H54 (cell line): ENCODE results near the gene HAPLN3.

ENCODE experiments used
- DNase-seq: peaks from one replicate; pipeline ENCODE4 v3.0.0; 2011; ENCODE audit warnings: low spot score, mixed read lengths; ENCODE audit not compliant: insufficient read length
- FAIRE-seq: peaks from 3 replicates; lab custom pipeline; 2011; peaks lifted over from hg19 to GRCh38; lab: Jason Lieb, UNC
- POLR2A ChIP-seq: IDR thresholded peaks from 2 replicates; pipeline ENCODE4 v1.6.1; 2011; ENCODE audit warnings: low read depth, mild to moderate bottlenecking, low read length

HAPLN3 gene

DNA sequence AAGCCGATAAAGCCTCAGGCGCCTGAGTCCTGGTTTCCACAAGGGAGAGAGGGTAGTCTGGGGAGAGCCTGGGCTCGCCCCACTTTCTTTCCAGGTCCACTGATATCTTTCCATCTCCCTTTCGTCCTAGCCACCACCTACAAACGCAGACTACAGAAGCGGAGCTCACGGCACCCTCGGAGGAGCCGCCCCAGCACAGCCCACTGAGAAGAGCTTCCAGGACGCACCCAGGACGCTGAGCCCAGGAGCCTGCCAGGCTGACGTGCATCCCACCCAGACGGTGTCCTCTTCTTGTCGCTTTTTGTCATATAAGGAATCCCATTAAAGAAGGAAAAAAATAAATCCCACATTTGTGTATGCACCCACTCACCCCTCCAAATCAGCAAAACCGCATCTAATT, 21.1 kb downstream of the HAPLN3 start:
- DNase-seq (no peak), FAIRE-seq (no peak)
- no peak for TF ChIP-seq POLR2A

DNA sequence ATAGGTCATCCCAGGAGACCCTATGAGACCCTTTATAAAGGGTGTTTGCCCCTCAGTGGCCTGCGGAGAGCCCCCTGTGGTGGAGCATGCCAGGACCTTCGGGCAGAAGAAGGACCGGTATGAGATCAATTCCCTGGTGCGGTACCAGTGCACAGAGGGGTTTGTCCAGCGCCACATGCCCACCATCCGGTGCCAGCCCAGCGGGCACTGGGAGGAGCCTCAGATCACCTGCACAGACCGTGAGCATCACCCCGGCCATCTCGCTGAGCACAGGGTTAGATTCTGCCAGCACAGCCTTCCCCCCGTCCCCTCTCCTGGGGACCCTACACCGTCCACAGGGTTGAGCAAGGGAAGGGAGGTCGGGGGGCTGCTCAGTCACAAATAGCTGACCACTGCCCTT, 21.6 kb downstream of the HAPLN3 start:
- DNase-seq, result no peak
- no peak for TF ChIP-seq POLR2A
- no peak for FAIRE-seq

DNA sequence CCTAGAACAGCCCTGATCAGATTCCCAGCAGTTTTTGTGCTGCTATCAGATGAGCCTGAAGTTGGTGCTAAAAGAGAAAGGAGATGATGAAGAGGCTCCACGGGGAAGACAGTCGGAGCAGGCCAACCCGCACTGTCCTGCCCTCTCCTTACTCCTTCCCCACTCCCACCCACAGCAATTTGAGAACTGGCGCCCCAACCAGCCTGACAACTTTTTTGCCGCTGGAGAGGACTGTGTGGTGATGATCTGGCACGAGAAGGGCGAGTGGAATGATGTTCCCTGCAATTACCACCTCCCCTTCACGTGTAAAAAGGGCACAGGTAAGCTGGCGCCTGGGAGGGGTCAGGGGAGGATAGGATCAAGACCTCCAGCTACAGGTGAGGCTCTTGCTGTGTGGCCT, 22.6 kb downstream of the HAPLN3 start:
- FAIRE-seq, result no peak
- no peak for DNase-seq
- TF ChIP-seq POLR2A, result no peak

DNA sequence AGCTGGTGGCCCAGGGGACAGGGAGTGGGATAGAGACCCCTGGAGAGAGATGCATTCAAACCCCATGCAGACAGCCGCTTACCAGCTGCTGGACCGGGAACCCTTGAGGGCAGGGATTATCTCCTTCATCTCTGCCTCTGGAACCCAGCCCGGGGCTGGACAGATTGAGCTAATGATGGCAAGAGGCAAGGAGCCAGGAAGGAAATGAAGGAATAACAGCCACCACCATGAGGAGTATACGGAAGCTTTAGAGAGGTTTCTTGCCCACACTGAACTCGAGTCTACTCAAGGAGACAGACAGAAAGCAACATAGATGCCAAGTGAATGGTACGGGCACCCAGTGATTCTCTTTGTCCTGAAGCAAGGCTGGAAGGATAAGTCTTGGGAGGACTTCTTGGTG, 23.2 kb downstream of the HAPLN3 start:
- no peak for TF ChIP-seq POLR2A
- FAIRE-seq (no peak), DNase-seq (no peak)

DNA sequence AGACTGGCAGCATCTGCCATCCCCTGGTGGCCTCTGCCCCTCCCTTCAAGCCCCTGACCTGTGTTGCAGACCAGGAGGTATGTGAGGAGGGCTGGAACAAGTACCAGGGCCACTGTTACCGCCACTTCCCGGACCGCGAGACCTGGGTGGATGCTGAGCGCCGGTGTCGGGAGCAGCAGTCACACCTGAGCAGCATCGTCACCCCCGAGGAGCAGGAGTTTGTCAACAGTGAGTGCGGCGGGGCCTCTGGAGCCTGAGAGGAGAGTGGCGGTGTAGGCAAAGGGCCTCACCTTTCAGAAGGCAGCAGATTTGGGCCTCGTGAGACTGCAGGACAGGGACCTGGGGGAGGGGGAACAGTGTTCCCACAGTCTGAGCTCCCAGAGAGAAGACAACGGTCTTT, 24.0 kb downstream of the HAPLN3 start:
- FAIRE-seq, result no peak
- no peak for TF ChIP-seq POLR2A

DNA sequence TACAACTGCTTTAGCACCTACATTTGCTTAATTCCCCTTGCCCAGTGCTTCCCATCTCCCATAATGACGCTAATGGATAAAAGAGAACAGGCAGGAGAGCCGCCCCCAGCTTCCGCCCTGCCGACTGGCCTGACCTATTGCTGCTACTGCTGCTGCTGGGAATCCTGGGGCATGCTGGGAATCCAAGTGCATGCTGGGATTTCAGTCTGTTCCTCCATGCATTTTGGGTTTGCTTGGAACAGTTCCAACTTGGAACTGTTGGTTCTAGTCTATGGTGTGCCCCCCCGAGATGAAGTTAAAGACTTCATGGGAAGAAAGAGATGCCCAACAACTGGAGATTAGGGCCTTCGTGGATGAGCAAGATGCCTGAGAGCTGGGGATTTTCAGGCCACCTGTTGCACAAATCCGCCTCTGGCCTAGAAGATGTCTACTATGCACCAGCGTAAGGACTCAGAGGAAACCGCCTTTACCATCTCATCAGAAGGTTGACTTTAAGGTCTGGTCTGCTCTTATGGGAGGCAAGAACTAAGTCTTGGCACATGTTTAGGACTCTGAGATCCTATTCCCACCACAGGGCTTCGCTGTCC, 29.0 kb downstream of the HAPLN3 start:
- TF ChIP-seq POLR2A, result no peak
- FAIRE-seq, result no peak
- DNase-seq, result no peak

More for the DNA sequence above, 24.0 kb downstream of the HAPLN3 start:
- no peak for DNase-seq

DNA sequence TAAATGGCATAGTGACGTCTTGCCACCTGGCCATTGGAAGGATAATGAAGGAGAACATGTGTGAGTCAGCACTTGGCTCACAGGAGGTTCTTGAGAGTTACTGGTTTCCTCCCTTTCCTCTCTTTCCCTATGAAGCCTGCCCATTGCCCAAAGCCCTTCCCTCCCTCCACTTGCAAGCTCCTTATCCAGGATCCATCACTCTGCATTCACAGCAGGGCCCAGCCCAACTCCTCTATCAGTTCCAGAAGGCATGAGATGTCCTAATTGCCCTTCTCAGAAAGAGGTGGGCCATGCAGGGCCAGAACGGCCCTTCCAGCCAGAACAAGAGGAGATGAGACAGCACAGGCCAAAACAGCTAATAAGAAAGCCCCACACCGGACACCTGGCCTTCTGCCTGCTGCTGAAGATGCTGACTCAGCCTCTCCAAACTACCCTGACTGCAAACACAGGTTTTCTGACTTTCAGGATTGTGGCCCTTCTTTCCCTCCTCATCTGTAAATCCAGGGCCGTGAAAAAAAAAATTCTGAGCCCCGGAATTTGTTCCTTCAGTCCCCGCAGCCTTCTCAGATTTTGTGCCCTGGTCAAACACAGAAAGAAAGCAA, 29.7 kb downstream of the HAPLN3 start:
- DNase-seq (no peak), FAIRE-seq (no peak)
- TF ChIP-seq POLR2A, result no peak

DNA sequence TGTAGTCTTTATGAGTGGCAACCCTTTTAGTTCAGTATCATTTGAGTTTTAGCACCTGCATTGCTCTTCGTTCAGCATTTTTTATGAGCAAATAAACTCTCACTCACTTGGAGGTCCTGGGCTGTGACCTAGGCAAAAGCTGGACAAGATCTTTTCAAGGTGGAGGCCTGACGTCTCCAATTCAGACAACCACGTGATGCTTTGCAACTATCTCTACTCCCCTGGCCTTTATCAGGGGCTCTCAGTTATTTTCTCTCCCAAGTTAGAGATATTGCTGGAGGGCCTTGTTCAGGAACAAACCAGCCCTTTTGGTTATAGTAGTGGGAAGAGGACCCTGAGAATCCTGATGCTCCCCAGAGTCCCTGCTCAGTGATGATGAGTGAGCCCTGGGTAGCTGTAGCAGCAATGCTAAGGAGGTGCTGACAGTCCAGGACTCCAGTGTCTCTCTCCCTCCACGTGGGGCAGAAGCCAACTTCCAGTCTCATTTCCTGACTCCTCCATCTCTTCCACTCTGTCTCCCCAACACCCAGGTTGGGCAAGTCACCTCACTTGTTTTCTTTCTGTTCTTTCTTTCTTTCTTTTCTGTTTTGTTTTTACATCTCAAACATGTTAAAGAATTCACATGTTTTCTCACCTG, 30.4 kb downstream of the HAPLN3 start:
- FAIRE-seq, result no peak
- TF ChIP-seq POLR2A, result no peak
- DNase-seq, result no peak

DNA sequence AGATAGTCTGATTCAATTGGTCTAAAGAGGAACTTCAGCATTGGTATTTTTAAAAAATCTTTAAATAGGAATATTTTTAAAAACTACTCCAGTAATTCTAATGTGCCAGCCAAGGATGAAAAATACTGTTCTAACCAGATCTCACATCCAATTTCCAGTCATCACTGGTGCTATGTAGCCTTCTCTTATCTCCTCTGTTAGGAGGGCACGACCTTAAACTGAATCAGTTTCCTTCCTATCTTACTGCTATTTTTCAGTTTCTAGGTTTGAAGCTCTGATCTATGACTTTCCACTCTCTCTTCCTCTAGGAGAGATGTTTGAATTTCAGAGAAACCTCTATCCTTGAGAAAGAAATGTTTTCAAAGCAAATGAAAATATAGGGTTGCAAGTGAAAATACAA, 31.9 kb downstream of the HAPLN3 start:
- no peak for DNase-seq
- no peak for TF ChIP-seq POLR2A
- FAIRE-seq, result no peak

DNA sequence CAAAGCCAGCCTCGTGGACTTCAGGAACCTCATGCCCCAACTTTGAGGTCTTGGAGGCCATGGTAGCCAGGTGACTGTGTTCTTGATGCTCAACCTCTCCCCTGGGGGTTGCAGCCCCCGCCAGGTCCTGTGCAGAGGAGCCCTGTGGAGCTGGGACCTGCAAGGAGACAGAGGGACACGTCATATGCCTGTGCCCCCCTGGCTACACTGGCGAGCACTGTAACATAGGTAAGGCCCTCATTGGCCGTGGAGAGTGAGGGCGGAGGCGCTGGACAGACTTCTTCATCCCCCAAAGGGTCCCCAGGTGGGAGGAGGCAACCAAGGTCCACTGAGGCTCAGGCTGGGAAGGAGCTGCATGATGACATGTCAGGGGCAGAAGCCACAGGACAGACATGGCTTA, 35.1 kb downstream of the HAPLN3 start:
- DNase-seq (no peak), FAIRE-seq (no peak)
- TF ChIP-seq POLR2A, result no peak

DNA sequence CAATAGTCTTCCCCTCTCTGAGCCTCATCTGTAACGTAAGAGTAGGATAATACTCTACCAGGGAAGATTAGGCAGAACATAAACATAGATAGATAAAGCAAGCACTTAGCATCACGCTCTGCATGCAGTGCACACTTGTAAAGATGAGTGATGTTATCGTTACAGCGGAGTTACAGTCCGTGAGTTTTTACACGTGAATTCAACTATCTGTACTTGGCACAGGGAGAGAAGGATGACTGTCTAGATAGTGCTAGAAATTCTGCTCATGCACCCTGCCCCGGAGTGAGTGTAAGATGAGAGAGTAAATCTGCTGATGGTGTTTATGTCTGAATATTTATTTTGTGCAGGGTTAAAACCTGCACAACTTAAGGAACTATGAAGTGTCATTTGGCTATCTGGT, 35.8 kb downstream of the HAPLN3 start:
- TF ChIP-seq POLR2A, result no peak
- no peak for DNase-seq
- FAIRE-seq, result no peak

DNA sequence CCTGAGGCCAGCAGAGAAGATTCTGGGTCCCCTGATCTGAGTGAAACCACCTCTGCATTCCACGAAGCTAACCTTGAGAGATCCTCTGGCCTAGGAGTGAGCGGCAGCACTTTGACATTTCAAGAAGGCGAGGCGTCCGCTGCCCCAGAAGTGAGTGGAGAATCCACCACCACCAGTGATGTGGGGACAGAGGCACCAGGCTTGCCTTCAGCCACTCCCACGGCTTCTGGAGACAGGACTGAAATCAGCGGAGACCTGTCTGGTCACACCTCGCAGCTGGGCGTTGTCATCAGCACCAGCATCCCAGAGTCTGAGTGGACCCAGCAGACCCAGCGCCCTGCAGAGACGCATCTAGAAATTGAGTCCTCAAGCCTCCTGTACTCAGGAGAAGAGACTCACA, 36.4 kb downstream of the HAPLN3 start:
- TF ChIP-seq POLR2A, result no peak
- DNase-seq, result no peak
- FAIRE-seq, result no peak

DNA sequence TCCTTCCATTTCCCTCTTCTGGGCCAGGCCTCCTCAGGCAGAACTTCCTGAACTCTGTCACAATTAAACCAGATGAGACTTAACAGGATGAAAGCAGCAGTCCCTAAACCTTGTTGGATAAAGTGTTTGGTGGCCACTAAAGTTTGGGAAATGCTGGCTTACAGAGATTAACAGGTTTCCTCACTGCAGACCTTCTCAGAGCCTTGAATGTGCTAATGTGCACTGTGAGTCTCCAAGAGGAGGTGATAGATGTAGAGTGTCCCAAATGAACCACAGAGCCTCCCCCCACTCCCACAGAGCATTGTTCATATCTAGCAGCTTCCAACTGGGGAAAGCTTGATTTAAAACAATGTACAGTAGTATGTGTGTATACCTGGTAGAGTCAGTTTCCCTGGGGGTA, 42.9 kb downstream of the HAPLN3 start:
- TF ChIP-seq POLR2A, result no peak
- DNase-seq (no peak), FAIRE-seq (no peak)

DNA sequence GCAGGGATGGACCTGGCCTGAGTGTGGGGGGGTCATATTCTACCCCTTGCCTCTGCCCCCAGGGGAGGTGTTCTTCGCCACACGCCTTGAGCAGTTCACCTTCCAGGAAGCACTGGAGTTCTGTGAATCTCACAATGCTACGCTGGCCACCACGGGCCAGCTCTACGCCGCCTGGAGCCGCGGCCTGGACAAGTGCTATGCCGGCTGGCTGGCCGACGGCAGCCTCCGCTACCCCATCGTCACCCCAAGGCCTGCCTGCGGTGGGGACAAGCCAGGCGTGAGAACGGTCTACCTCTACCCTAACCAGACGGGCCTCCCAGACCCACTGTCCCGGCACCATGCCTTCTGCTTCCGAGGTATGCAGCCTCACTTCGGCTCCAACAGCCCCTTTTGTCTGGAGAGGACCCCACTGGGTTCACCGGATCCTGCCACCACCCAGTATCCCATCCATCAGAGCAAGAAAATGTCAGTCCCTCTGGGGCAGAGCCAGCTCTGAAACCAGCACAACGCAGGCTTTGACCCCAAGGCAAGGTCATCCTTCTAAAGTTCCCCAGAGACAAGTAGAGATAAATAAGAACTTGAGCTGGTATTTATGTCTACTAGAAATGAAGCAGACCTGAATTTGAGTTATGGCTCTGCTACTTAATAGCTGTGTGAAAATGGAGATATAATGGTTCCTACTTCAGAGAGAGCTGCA, 45.8 kb downstream of the HAPLN3 start:
- no peak for TF ChIP-seq POLR2A
- FAIRE-seq, result no peak
- DNase-seq, result no peak

DNA sequence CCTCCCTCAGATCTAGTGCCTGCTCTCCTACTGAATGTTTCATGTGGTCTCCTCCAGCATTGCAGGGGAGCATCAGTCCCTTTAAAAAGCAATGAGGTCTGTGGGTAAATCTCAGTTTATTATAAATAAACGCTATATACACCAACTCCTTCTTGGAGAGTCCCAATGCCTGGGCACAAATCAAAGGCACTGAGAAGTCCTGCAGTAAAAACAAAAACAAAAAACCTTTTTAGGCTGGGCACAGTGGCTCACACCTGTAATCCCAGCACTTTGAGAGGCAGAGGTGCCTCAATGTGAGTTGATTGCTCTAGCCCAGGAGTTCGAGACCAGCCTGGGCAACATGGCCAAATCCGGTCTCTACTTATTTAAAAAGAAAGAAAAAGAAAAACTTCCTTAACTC, 47.1 kb downstream of the HAPLN3 start:
- FAIRE-seq, result no peak
- TF ChIP-seq POLR2A, result no peak
- DNase-seq, result no peak
